GM18951 (cell line): ENCODE results near the gene SOCS7.
A peak's percentile ranks its signal among the peaks of the same experiment; 100 is the strongest.

Experiments
- POLR2A ChIP-seq: IDR thresholded peaks from 4 replicates; pipeline ENCODE4 v1.6.1; 2011; ENCODE audit warnings: mild to moderate bottlenecking; ENCODE audit not compliant: insufficient read length, insufficient read depth; ENCODE audit errors: extremely low read depth
- in situ Hi-C: fragments of 300-500 bp; cut with MboI; formaldehyde crosslinking; loops from one replicate; pipeline ENCODE4 v1.12.0; 2022; ENCODE audit warnings: low sequenced_read_pairs, mixed read lengths, inconsistent platforms; ENCODE audit not compliant: unreplicated experiment

Gene SOCS7

DNA sequence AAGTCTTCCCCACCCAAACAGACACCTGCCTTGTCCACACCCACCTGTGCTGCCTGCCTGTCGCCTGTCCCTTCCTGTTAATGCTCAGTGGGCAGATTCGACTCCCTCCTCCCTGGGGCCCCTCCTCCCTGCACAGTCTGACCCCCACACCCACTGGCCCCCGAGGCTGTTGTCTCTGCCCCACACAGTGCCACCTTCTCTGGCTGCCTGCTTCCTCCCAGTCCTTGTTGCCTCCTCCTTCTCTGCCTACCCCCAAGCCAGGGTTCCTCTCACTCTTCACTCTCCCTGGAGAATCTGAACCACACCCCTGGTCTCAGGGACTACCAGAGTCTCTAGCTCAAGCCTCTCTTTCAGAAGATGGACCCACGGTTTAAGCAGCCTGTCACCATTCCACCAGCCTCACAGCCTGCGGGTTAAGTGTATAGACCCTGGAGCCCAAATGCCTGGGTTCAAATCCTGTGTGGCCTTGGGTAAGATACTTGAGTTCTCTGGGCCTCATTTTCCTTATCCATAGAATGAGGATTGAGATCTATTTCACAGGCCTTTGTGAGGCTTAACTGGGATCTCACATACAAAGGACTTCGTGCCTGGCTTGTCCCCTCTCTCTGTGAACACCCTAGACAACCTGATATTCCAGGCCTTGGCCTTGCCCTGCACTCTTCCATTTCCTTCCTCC is 72.8 kb downstream of the SOCS7 start:
- TF ChIP-seq POLR2A: no peak
- in situ Hi-C loops: no loop called here

DNA sequence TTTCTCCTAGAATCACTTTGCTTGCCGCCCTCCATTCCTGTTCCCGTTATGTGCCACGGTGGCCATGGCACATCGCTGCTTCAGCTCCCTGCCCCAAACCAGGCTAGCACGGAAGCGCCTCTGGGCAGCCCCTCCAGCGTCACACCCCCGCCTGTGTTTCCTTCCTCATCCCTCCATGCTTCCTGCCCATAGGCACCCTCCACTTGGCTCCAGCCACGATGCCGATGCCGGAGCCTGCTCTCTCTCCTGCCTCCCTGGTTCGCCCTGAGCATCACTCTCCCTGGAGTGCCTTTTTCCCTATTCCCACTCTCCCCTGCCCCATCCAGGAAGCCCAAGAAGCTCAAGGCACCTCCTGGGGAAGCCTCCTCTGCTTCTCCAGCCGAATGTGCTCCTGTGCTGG is 73.4 kb downstream of the SOCS7 start:
- in situ Hi-C loops: no loop called here
- no peak for TF ChIP-seq POLR2A

DNA sequence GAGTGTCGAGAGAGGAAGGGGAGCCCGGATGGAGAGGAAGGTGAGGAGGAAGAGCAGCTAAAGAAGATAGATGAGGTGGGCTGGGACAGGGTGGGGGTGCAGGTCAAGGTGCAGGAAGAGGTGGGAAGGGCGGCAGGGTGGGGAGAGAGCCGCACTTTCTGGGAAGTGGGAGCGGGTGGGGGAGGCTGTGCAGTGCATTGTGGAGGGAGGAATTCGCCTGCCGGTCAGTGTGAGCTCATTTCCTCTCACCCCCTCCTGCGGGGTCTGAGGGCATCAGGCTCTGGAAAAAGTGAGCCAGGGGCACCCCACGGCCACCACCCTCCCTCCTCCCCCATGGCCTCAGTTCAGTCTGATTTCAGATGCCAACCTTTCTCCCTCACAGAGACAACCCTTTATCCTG is 74.1 kb downstream of the SOCS7 start:
- in situ Hi-C loops: no loop called here
- TF ChIP-seq POLR2A: no peak

- TF ChIP-seq POLR2A: no peak
- in situ Hi-C loops: no loop called here
These were observed 74.8 kb downstream of the SOCS7 start for GRCh38 chr17:38426441-38426840.

- no peak for TF ChIP-seq POLR2A
- in situ Hi-C loops: no loop called here
These were observed 75.7 kb downstream of the SOCS7 start for GRCh38 chr17:38427160-38427949.

GRCh38 chr17:38428112-38428642 is 76.5 kb downstream of the SOCS7 start, which contains the start of gene ARHGAP23:
Gene ARHGAP23 (plus strand): TSS chr17:38428464. CDS start chr17:38428486, 22 bp downstream.
- in situ Hi-C loops: no loop called here
- peak; percentile 44 for TF ChIP-seq POLR2A

- in situ Hi-C loops: no loop called here
- no peak for TF ChIP-seq POLR2A
These were observed 77.2 kb downstream of the SOCS7 start for GRCh38 chr17:38428643-38429371.

DNA sequence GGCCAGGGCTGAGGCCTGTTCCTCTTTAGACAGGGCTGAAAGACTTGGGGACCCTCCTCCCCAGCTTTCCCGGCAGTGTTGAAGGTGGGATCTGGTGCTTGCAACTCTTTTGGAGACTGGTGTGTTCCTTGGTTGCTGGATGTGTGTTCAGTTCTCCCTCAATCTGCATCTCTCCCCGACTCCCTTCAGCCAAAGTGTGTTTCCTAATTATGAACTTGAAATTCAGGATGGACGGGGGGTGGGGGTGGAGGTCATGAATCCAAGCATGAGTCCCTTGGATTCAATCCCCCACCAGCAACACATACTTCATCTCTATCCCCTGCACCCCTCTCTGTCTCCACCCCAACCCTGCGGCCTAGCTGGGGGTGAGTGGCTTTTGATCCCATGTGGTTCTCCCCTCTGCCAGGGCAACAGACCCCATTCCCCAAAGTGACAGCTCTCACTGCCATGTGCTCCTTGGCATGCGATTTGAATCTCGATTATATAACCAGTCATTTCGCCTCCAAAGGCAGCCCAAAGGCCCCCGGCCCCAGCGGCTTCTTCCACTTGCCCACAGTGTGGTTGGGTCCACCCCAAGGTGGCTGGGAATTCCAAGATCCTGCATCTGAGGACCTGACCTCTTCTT is 77.9 kb downstream of the SOCS7 start:
- in situ Hi-C loops: no loop called here
- no peak for TF ChIP-seq POLR2A

DNA sequence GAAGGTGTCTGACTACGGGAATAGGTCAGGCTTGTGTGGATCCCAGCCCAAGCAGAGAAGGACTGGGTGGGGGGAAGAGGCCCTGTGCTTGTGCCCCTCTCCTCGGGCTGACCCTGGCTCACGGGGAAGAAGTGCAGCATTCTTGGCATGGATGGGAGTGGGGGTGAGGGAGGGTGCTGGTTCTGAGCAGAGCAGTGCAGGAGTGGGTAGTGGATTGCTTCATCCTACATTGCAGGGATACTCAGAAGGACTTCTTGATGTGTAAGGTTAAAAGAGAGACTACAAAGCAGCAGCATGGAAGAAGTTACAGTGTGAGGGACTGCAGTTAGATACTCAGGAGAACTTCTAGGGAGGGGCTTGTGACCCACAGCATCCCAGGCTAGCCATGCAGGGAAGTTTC is 78.7 kb downstream of the SOCS7 start:
- no peak for TF ChIP-seq POLR2A
- in situ Hi-C loops: no loop called here

DNA sequence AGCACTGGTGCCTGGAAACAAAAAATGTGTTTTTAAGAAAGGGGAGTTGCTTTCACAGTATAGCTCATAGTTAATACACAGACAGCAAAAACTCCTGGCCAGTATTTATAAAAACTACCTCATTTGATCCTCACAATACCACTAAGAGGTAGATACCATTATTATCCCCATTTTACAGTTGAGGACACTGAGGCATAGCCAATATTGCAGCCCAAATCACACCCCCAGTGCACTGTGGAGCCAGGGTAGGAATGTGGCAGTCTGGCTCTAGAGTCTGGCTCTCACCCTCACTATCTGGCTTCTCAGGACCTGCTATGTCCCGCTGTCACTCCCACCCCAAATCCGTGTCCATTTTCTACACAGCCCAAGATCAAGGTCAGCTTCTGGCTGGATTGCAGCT is 79.2 kb downstream of the SOCS7 start:
- in situ Hi-C loops: no loop called here
- TF ChIP-seq POLR2A: no peak

DNA sequence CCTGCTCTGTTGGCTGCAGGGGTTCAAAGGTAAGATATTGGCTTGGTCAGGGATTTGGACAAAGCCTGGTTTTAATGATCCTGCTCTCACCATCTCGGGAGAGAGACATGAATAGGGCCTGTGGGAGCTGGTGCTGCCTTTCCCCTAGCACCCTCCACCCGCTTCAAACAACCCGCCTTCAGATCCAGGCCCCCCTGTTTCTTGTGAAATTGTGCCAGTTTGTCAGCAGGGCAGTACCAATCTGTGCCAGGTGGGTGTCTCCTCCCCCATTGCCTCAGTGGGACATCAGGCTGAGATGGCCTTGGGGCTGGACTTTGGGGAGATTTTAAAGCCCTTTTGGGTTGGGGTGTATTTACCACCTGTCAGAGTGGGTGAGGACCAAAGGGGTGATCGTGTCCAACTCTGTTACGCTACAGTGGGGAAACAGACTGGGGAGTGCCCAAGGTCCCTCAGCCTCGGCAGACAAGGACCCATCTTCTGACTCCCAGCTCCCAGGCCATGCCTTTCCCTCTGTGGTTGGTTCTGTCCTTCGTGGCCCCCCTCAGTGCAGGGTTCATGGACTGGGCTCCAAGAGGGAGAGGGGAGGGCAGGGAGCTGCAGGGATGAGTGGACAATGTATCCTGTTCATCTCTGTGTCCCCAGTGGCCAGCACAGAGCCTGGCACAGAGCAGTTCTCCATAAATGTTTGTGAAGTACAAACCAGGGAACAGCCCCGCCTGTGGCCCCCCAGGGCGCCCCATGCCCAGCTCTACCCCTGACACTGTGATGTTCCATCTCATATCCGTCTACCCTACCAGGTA is 79.9 kb downstream of the SOCS7 start:
- in situ Hi-C loops: no loop called here
- TF ChIP-seq POLR2A: no peak

DNA sequence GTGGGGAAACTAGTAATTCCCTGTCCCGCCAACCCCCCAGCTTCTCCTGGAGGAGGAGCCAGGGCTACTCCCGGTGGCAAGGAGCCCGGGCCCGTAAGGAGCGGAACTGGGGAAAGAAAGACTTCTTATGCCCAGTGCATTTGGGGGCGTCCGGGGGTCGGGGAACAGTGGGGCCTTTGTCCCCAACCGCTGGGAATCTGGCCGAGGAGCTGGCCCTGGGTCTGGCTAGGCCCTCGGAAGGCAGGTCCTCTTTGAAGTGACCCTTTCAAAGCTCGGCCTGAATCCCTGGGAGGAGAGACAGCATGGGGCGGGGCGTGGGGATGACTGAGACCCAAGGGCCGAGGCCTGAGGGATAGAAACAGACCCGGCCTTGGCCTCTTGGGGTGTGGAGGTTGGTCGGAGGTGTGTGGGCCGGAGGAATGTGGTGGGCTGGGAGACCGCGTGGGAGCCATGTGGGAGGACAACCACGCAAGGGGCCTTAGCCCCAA is 82.6 kb downstream of the SOCS7 start:
- in situ Hi-C loops: no loop called here
- no peak for TF ChIP-seq POLR2A
